GM04503 (cell line): ENCODE results near the gene FNBP1L.
A peak's percentile ranks its signal among the peaks of the same experiment; 100 is the strongest.
"Not testable (repeated sequence)": the region's sequence is repeated elsewhere in the genome, so short reads cannot be mapped to it uniquely, and the experiment has no call there.

Source experiments
- DNase-seq: peaks from one replicate; pipeline ENCODE4 v3.0.0-alpha.2; 2012; ENCODE audit warnings: low read depth

The FNBP1L gene

GRCh38 chr1:93443454-93443853 is 4.5 kb upstream of the FNBP1L start:
- DNase-seq, result no peak

- no peak for DNase-seq
Measured at GRCh38 chr1:93446837-93447451, 974 bp upstream of the FNBP1L start.

DNA sequence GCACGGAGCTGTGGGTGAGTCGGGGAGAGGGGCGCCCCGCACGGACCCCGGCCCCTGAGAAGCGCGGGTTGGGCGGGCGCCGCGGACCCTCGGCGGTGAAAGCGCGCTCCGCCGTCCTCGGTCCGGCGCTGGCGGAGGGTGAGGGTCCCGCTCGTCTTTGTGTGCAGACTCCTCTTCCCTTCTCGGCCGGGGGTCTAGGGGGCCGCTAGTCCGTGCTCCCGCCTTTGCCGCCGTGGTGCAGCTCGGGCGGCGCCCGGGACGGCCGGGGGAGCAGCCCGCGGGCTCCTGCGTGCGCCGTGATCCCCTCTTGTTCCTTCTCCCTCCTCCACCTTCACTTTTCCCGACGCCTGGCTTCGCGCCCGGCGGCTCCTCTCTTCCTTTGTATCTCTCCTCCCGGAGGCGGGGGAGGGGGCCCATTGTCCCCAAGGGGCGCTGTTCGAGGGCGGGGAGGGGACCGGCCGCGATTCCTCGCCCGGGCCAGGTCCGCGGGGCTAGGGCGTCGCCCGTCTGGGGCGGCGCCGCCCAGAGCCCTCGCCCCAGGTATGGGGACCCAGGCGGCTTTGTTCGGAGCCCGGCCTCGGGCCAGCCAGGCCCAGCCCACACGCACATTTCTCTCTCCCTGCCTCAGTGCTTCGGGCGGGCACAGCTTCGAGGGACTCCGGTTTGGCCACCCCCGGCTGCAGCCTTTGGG is 519 bp downstream of the FNBP1L start:
- DNase-seq, result no peak

DNA sequence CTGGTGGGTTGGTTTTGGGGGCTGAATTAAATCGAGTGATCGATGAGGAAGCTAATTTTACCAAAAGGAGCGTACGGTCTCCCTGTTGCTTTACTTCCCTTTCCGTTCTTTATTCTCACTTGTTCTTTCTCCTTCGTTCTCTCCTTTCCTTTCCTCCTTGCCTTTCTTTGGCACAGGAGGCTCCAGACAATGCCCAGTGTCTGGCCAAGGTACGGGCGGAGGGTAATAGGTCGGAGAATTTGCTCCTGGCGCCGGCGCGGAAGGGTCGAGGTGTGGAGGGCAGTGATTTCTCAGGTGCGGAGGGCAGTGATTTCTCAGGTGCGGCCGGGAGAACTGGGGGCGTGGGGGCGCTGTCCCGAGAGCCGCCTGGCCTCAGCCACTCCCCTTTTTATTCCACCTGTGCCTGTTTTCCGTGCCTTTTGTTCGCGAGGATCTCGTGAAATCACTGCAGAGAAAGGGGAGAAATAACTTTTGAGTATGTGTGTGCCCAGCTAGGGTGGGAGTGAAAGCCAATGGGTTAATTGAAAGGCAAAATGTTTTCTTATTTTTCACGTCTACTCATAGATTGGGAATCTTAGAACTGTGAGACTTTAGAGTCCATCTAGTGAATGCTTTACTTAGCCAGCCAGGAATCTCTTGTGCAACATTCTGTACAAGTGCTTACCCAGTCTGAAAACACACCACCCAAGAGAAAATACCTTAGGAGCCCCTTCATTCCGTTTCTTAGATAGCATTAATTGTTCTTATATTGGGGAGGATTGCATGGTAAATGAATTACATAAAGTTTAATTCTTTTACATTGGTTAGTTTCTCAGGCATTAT is 1.3 kb downstream of the FNBP1L start:
- no peak for DNase-seq

DNA sequence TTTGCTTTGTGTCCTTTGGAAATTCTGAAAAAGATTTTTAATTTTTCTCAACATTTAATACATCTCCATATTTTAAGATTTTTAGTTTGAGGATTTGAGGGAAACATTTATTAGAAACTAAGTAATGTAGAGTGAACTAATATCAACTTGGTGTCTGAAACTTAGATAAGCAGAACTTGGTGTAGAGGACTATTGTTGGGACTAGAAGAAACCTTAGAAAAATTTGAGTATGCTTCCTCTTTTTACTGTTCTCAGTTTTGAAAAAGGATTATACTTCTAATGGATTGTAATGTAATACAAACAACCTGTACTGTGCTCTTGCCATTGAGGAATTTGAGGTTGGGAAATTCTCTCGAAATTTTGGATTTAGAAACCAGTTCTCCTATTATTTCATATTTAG is 2.4 kb downstream of the FNBP1L start:
- DNase-seq, result no peak

DNA sequence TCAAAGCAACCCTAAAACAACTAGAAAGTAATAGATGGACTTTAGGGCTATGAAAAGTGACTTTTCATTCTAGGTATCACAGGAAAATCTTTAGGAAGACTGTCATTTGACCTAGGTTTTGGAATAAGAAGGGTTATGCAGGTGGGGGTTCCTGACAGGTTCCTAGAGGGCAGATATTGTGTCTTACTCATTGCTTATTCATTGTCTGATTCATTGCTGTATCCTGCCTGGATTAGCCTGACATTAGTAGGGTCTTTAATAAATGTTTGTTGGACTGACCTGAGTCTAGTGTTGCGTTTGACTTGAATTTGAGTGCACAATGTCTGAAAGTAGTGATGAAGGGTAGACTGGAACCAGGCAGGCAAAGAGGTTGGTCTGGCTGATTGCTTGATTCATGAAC is 6.0 kb downstream of the FNBP1L start:
- DNase-seq, result no peak

- DNase-seq, result no peak
Measured at GRCh38 chr1:93459126-93459525, 11.2 kb downstream of the FNBP1L start.

- no peak for DNase-seq
Measured at GRCh38 chr1:93461236-93461635, 13.3 kb downstream of the FNBP1L start.

DNA sequence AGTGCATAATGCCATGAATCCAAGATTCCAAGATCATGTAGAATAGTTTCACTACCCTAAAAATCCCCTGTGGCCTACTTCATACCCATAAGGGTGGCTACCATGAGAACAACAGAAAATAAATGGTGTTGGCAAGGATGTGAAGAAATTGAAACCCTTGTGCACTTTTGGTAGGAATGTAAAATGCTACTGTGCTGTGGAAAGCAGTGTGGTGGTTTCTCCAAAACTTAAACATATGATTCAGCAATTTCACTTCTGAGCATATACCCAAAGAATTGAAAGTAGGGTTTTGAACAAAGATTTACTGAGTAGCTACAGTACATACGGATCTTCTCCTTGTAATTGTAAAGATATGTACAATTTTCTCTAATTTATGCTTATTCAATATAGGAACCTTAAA is 16.0 kb downstream of the FNBP1L start:
- DNase-seq, result no peak

- not testable (repeated sequence) for DNase-seq
Measured at GRCh38 chr1:93465371-93466082, 17.6 kb downstream of the FNBP1L start.

- no peak for DNase-seq
Measured at GRCh38 chr1:93467606-93468005, 19.7 kb downstream of the FNBP1L start.

GRCh38 chr1:93468662-93469061 is 20.7 kb downstream of the FNBP1L start:
- no peak for DNase-seq

- DNase-seq, result not testable (repeated sequence)
Measured at GRCh38 chr1:93469223-93469622, 21.3 kb downstream of the FNBP1L start.

DNA sequence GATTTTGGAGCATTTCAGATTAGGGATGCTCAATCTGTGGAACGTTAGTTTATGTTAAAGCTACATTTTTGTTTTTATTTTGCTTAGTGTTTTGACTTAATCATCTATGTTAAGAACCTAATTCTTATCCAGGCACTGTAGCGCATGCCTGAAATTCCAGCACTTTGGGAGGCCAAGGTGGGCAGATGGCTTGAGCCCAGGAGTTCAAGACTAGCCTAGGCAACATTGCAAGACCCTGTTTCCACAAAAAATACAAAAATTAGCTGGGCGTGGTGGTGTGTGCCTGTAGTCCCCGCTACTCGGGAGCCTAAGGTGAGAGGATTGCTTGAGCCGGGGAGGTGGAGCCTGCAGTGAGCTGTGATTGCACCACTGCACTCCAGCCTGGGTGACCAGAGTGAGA is 23.4 kb downstream of the FNBP1L start:
- DNase-seq, result no peak

- DNase-seq, result peak; percentile 60
Measured at GRCh38 chr1:93471911-93472310, 24.0 kb downstream of the FNBP1L start.

GRCh38 chr1:93474321-93474720 is 26.4 kb downstream of the FNBP1L start:
- DNase-seq, result no peak

DNA sequence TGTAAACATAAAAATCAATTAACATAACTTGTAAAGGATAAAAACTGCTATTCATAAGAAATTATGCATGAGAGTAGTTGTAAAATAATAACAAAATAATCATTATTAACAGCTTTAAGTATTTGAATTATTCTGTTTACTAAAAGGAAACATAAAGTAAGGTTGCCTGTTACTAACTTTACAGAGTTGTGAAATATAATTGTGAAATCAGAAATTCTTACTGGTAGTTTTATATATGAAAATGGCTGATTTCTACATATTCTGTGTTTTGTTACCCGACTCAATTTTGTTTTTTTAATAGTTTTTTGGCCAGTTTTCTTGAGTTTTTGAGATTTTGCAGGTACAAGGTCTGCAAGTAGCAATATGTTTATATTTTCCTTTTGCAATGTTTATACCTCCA is 27.8 kb downstream of the FNBP1L start:
- no peak for DNase-seq

DNA sequence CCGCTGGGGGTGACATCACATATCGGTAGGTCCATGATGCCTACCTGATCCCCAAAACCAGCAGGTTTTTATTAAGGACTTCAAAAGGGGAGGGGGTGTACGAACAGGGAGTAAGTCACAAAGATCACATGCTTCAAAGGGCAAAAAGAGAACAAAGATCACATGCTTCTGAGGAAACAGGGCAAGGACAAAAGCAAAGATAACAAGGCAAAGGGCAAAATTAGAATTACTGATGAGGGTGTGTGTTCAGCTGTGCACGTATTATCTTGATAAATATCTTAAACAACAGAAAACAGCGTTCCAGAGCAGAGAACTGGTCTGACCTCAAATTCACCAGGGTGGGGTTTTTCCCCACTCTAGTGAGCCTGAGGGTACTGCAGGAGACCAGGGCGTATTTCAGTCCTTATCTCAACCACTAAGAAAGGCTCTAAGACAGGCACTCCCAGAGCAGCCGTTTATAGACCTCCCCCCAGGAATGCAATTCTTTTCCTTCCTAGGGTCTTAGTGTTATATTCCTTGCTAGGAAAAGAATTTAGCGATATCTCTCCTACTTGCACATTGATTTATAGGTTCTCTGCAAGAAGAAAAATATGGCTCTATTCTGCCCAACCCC is 31.3 kb downstream of the FNBP1L start:
- DNase-seq, result not testable (repeated sequence)

- DNase-seq, result not testable (repeated sequence)
Measured at GRCh38 chr1:93481899-93482298, 34.0 kb downstream of the FNBP1L start.

GRCh38 chr1:93483200-93483599 is 35.3 kb downstream of the FNBP1L start:
- DNase-seq, result no peak

DNA sequence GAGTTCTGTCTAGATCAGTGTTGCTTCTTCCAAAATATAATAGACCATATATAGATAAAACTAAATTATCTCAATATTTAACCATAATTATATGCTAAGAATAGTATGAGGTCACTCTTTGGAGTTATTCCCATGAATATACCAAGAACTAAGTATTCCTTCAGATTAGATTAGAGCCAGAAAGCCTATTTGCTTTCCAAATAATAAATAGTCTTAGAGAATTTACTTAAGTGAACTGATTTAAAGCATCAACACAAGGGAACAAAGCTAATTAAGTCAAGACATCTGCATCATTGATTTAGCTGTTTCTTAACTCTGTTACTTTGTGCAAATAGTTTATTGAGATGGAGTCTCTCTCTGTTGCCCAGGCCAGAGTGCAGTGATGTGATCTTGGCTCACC is 35.7 kb downstream of the FNBP1L start:
- no peak for DNase-seq

GRCh38 chr1:93488207-93488606 is 40.3 kb downstream of the FNBP1L start:
- DNase-seq, result no peak
